Renal pelvis (tissue), 4 donors: ENCODE data around the gene CDH7. TPM values are rescaled to one million over a fixed set of nuclear protein-coding genes. Genes with fewer than 3 reads are reported as not detected.

ENCODE experiments used
- DNase-seq: peaks from one replicate; pipeline ENCODE4 v3.0.0-alpha.2; 2013
- polyA plus RNA-seq, 3 donors: library from polyadenylated mRNA; unstranded; fragments of 120-200 nt; gene quantifications; one replicate each; pipeline ENCODE4 v1.2.1, GENCODE V29; 2013; ENCODE audit not compliant: insufficient read length in 3 of 3

Gene CDH7
- polyA plus RNA-seq, 3 donors = 9.4 to 16.8 (median 16.8) TPM

GRCh38 chr18:65906621-65907034, 155.8 kb downstream of the CDH7 start:
- peak; percentile 68 for DNase-seq

- no peak for DNase-seq
These were observed 156.5 kb downstream of the CDH7 start for GRCh38 chr18:65907281-65907680.

GRCh38 chr18:65919018-65919417, 168.2 kb downstream of the CDH7 start:
- no peak for DNase-seq

GRCh38 chr18:65919663-65920062, 168.9 kb downstream of the CDH7 start:
- no peak for DNase-seq

GRCh38 chr18:65922103-65922502, 171.3 kb downstream of the CDH7 start:
- DNase-seq = no peak

GRCh38 chr18:65924904-65925303, 174.1 kb downstream of the CDH7 start:
- DNase-seq = no peak

GRCh38 chr18:65934874-65935273, 184.1 kb downstream of the CDH7 start:
- no peak for DNase-seq

- DNase-seq = no peak
These were observed 185.9 kb downstream of the CDH7 start for GRCh38 chr18:65936678-65937077.

- DNase-seq = no peak
These were observed 186.4 kb downstream of the CDH7 start for GRCh38 chr18:65937180-65937579.

GRCh38 chr18:65938592-65939372, 188.0 kb downstream of the CDH7 start:
- no peak for DNase-seq
